Uterus (tissue), 2 donors: ENCODE results near the gene EYA3.

Experiments
- CTCF ChIP-seq, 4 experiments: fragments of 200-600 bp in 2 of 4; fragments of 450-650 bp in 2 of 4; sonication (generic) in 2 of 4; IDR thresholded peaks; one replicate each; pipeline ENCODE4 v1.5.1; 2016 to 2019; ENCODE audit warnings: antibody characterized with exemption in 4 of 4, mild to moderate bottlenecking in 2 of 4, moderate library complexity in 1 of 4
- POLR2A ChIP-seq, 2 donors: fragments of 450-650 bp; IDR thresholded peaks; one replicate each; pipeline ENCODE4 v1.6.1; 2016; ENCODE audit warnings: antibody characterized with exemption in 2 of 2, mild to moderate bottlenecking in 1 of 2, moderate library complexity in 1 of 2

- TF ChIP-seq POLR2A (IDR thresholded peaks at IDR 0.05): no peak
- TF ChIP-seq CTCF (IDR thresholded peaks at IDR 0.05): no peak
These were observed 129.9 kb downstream of the EYA3 start for GRCh38 chr1:27958513-27958912.
